ENCODE measurements around the gene HPS4.

HPS4 gene

GRCh38 chr22:26522592-26522991 lies 39.0 kb upstream of the HPS4 start:
- TF ChIP-seq CTCF (conservative IDR thresholded peaks at IDR 0.05; ENCODE audit: low read depth, low read length) = no peak
- H3K4me3 ChIP-seq (ENCODE audit: low read length) = no peak overlapping the region
- DNase-seq (ENCODE audit: low read depth) = no peak

- no peak for TF ChIP-seq CTCF (conservative IDR thresholded peaks at IDR 0.05; ENCODE audit: low read depth, low read length)
- no peak overlapping the region for H3K4me3 ChIP-seq (ENCODE audit: low read length)
- no peak for DNase-seq (ENCODE audit: low read depth)
Measured at GRCh38 chr22:26522012-26522411, 38.4 kb upstream of the HPS4 start.

- no peak for DNase-seq (ENCODE audit: low read depth)
Measured at GRCh38 chr22:26517429-26517828, 33.8 kb upstream of the HPS4 start.

GRCh38 chr22:26516503-26516902 lies 32.9 kb upstream of the HPS4 start:
- no peak for DNase-seq (ENCODE audit: low read depth)
- no peak for TF ChIP-seq CTCF (conservative IDR thresholded peaks at IDR 0.05; ENCODE audit: low read depth, low read length)
- H3K4me3 ChIP-seq (ENCODE audit: low read length) = no peak overlapping the region

More at GRCh38 chr22:26517429-26517828, 33.8 kb upstream of the HPS4 start:
- no peak for TF ChIP-seq CTCF (conservative IDR thresholded peaks at IDR 0.05; ENCODE audit: low read depth, low read length)
- H3K4me3 ChIP-seq (ENCODE audit: low read length) = no peak overlapping the region

- H3K4me3 ChIP-seq (ENCODE audit: low read length) = no peak overlapping the region
- TF ChIP-seq CTCF (conservative IDR thresholded peaks at IDR 0.05; ENCODE audit: low read depth, low read length) = no peak
- no peak for DNase-seq (ENCODE audit: low read depth)
Measured at GRCh38 chr22:26515931-26516330, 32.3 kb upstream of the HPS4 start.

GRCh38 chr22:26514419-26515161 lies 31.0 kb upstream of the HPS4 start:
- no peak for DNase-seq (ENCODE audit: low read depth)
- no peak for TF ChIP-seq CTCF (conservative IDR thresholded peaks at IDR 0.05; ENCODE audit: low read depth, low read length)
- no peak overlapping the region for H3K4me3 ChIP-seq (ENCODE audit: low read length)

- DNase-seq (ENCODE audit: low read depth) = no peak
- H3K4me3 ChIP-seq (ENCODE audit: low read length) = no peak overlapping the region
- TF ChIP-seq CTCF (conservative IDR thresholded peaks at IDR 0.05; ENCODE audit: low read depth, low read length) = no peak
Measured at GRCh38 chr22:26513838-26514237, 30.3 kb upstream of the HPS4 start.
